ENCODE data around the gene CIAO3. TPM values are rescaled to one million over a fixed set of nuclear protein-coding genes. Genes with fewer than 3 reads are reported as not detected.

CIAO3 gene
- total and polyA plus RNA-seq, 2 experiments from 2014 or later, result 43.3 to 67.7 TPM

- Histone ChIP-seq H3K4me1 (ENCODE audit: low read depth) (peaks cover 13% of the 10 kb centered on the region), H3K27me3 (no peaks in the 10 kb centered on the region), H3K36me3 (peaks cover 24% of the 10 kb centered on the region), H3K4me3 (peak overlapping the region; percentile 95), H3K9me3 (ENCODE audit: low read depth) (no peaks in the 10 kb centered on the region), H3K27ac (peak overlapping the region; percentile 92)
- peak; percentile 18 for TF ChIP-seq CTCF (IDR thresholded peaks at IDR 0.05; ENCODE audit: low read depth, low read length)
- DNase-seq (ENCODE audit: low read depth in 1 of 2, low spot score in 1 of 2), result peak; percentile 40 to 63
These were observed 59.6 kb downstream of the CIAO3 start for GRCh38 chr16:680967-681745.

- peaks cover 13% of the 10 kb centered on the region for H3K4me1 ChIP-seq (ENCODE audit: low read depth)
- H3K9me3 ChIP-seq (ENCODE audit: low read depth), result no peaks in the 10 kb centered on the region
- peak overlapping the region; percentile 95 for H3K4me3 ChIP-seq
- H3K36me3 ChIP-seq, result peaks cover 24% of the 10 kb centered on the region
- H3K27me3 ChIP-seq, result no peaks in the 10 kb centered on the region
- no peak for TF ChIP-seq CTCF (IDR thresholded peaks at IDR 0.05; ENCODE audit: low read depth, low read length)
- H3K27ac ChIP-seq, result peak overlapping the region; percentile 92
- no peak for DNase-seq (ENCODE audit: low read depth in 1 of 2, low spot score in 1 of 2)
These were observed 60.2 kb downstream of the CIAO3 start for GRCh38 chr16:680625-680945.

GRCh38 chr16:679814-680624 lies 60.8 kb downstream of the CIAO3 start, which contains the start of gene STUB1:
STUB1 (plus strand) TSS chr16:680410; CDS start chr16:680526, 116 bp downstream.
- DNase-seq (ENCODE audit: low read depth in 1 of 2, low spot score in 1 of 2), result peak; percentile 91 to 94
- peaks cover 22% of the 10 kb centered on the region for H3K36me3 ChIP-seq
- TF ChIP-seq CTCF (IDR thresholded peaks at IDR 0.05; ENCODE audit: low read depth, low read length), result no peak
- H3K4me1 ChIP-seq (ENCODE audit: low read depth), result peaks cover 14% of the 10 kb centered on the region
- no peaks in the 10 kb centered on the region for H3K27me3 ChIP-seq
- H3K9me3 ChIP-seq (ENCODE audit: low read depth), result no peaks in the 10 kb centered on the region
- peak within 1 kb of the TSS; percentile 92 for H3K27ac ChIP-seq
- H3K4me3 ChIP-seq, result peak within 1 kb of the TSS; percentile 95

Other genes starting within 250 kb of the CIAO3 start
- gene CAPN15, start 213.3 kb downstream of the CIAO3 start, total RNA-seq, result 58.2 and 63.3 TPM in 2 replicates
- 19.0 and 38.1 TPM in 2 replicates for gene CAPN15, start 213.3 kb downstream of the CIAO3 start, polyA plus RNA-seq
- 0.14 and 0.66 TPM in 2 replicates for gene PRR35, start 180.6 kb downstream of the CIAO3 start, total RNA-seq
- 0.40 TPM in 1 of 2 replicates, not detected in the other for gene PRR35, start 180.6 kb downstream of the CIAO3 start, polyA plus RNA-seq
- gene NHLRC4, start 174.0 kb downstream of the CIAO3 start, total RNA-seq, result 3.6 and 3.9 TPM in 2 replicates
- 2.2 and 2.6 TPM in 2 replicates for gene NHLRC4, start 174.0 kb downstream of the CIAO3 start, polyA plus RNA-seq
- 124 and 126 TPM in 2 replicates for gene PIGQ, start 171.0 kb downstream of the CIAO3 start, total RNA-seq
- gene PIGQ, start 171.0 kb downstream of the CIAO3 start, polyA plus RNA-seq, result 89.2 and 110 TPM in 2 replicates
- gene RAB40C, start 150.9 kb downstream of the CIAO3 start, total RNA-seq, result 40.7 and 45.9 TPM in 2 replicates
- 30.8 and 36.9 TPM in 2 replicates for gene RAB40C, start 150.9 kb downstream of the CIAO3 start, polyA plus RNA-seq
- gene WFIKKN1, start 110.0 kb downstream of the CIAO3 start, total RNA-seq, result 85.8 and 125 TPM in 2 replicates
- gene WFIKKN1, start 110.0 kb downstream of the CIAO3 start, polyA plus RNA-seq, result 79.6 and 105 TPM in 2 replicates
- 196 and 201 TPM in 2 replicates for gene METTL26, start 104.7 kb downstream of the CIAO3 start, total RNA-seq
- 153 and 181 TPM in 2 replicates for gene METTL26, start 104.7 kb downstream of the CIAO3 start, polyA plus RNA-seq
- gene MCRIP2, start 99.2 kb downstream of the CIAO3 start, total RNA-seq, result 123 and 144 TPM in 2 replicates
- gene MCRIP2, start 99.2 kb downstream of the CIAO3 start, polyA plus RNA-seq, result 131 and 146 TPM in 2 replicates
- gene WDR90, start 91.6 kb downstream of the CIAO3 start, total RNA-seq, result 25.6 and 26.5 TPM in 2 replicates
- gene WDR90, start 91.6 kb downstream of the CIAO3 start, polyA plus RNA-seq, result 28.1 and 32.3 TPM in 2 replicates
- 251 and 305 TPM in 2 replicates for gene RHOT2, start 72.9 kb downstream of the CIAO3 start, total RNA-seq
- 294 and 315 TPM in 2 replicates for gene RHOT2, start 72.9 kb downstream of the CIAO3 start, polyA plus RNA-seq
- 3.6 and 12.9 TPM in 2 replicates for gene RHBDL1, start 65.3 kb downstream of the CIAO3 start, total RNA-seq
- 2.6 and 4.7 TPM in 2 replicates for gene RHBDL1, start 65.3 kb downstream of the CIAO3 start, polyA plus RNA-seq
- gene STUB1, start 60.6 kb downstream of the CIAO3 start, total RNA-seq, result 176 and 207 TPM in 2 replicates
- gene STUB1, start 60.6 kb downstream of the CIAO3 start, polyA plus RNA-seq, result 219 and 269 TPM in 2 replicates
- 105 and 134 TPM in 2 replicates for gene JMJD8, start 56.7 kb downstream of the CIAO3 start, total RNA-seq
- 107 and 118 TPM in 2 replicates for gene JMJD8, start 56.7 kb downstream of the CIAO3 start, polyA plus RNA-seq
- 17.6 and 23.3 TPM in 2 replicates for gene WDR24, start 50.6 kb downstream of the CIAO3 start, total RNA-seq
- gene WDR24, start 50.6 kb downstream of the CIAO3 start, polyA plus RNA-seq, result 22.8 and 31.0 TPM in 2 replicates
- gene FBXL16, start 35.2 kb downstream of the CIAO3 start, total RNA-seq, result 0.12 and 0.74 TPM in 2 replicates
- gene FBXL16, start 35.2 kb downstream of the CIAO3 start, polyA plus RNA-seq, result 0.59 and 1.4 TPM in 2 replicates
- gene METRN, start 25.9 kb downstream of the CIAO3 start, total RNA-seq, result 93.9 and 186 TPM in 2 replicates
- 299 and 330 TPM in 2 replicates for gene METRN, start 25.9 kb downstream of the CIAO3 start, polyA plus RNA-seq
- gene ANTKMT, start 19.9 kb downstream of the CIAO3 start, total RNA-seq, result 55.1 and 62.5 TPM in 2 replicates
- 72.4 and 82.6 TPM in 2 replicates for gene ANTKMT, start 19.9 kb downstream of the CIAO3 start, polyA plus RNA-seq
- 9.7 and 16.5 TPM in 2 replicates for gene CCDC78, start 14.6 kb downstream of the CIAO3 start, total RNA-seq
- gene CCDC78, start 14.6 kb downstream of the CIAO3 start, polyA plus RNA-seq, result 3.6 and 4.2 TPM in 2 replicates
- 31.6 and 47.5 TPM in 2 replicates for gene HAGHL, start 13.9 kb downstream of the CIAO3 start, total RNA-seq
- 27.7 and 37.0 TPM in 2 replicates for gene HAGHL, start 13.9 kb downstream of the CIAO3 start, polyA plus RNA-seq
- 0.32 and 4.5 TPM in 2 replicates for gene MSLN, start 19.7 kb upstream of the CIAO3 start, total RNA-seq
- not detected in 2 replicates for gene MSLN, start 19.7 kb upstream of the CIAO3 start, polyA plus RNA-seq
- 32.2 and 36.1 TPM in 2 replicates for gene RPUSD1, start 47.4 kb upstream of the CIAO3 start, total RNA-seq
- gene RPUSD1, start 47.4 kb upstream of the CIAO3 start, polyA plus RNA-seq, result 27.0 and 34.3 TPM in 2 replicates
- gene CHTF18, start 47.6 kb upstream of the CIAO3 start, total RNA-seq, result 57.4 and 107 TPM in 2 replicates
- 43.6 and 58.5 TPM in 2 replicates for gene CHTF18, start 47.6 kb upstream of the CIAO3 start, polyA plus RNA-seq
- not detected in 2 replicates for gene GNG13, start 59.7 kb upstream of the CIAO3 start, total RNA-seq
- 0.79 TPM in 1 of 2 replicates, not detected in the other for gene GNG13, start 59.7 kb upstream of the CIAO3 start, polyA plus RNA-seq
- 37.6 and 41.6 TPM in 2 replicates for gene LMF1, start 230.0 kb upstream of the CIAO3 start, total RNA-seq
- 18.8 and 39.0 TPM in 2 replicates for gene LMF1, start 230.0 kb upstream of the CIAO3 start, polyA plus RNA-seq
- 9.2 and 13.7 TPM in 2 replicates for gene SOX8, start 240.8 kb upstream of the CIAO3 start, total RNA-seq
- 5.8 and 8.2 TPM in 2 replicates for gene SOX8, start 240.8 kb upstream of the CIAO3 start, polyA plus RNA-seq